ENCODE measurements around the gene THOC2.
A peak's percentile ranks its signal among the peaks of the same experiment; 100 is the strongest.
"Not testable (repeated sequence)": the region's sequence is repeated elsewhere in the genome, so short reads cannot be mapped to it uniquely, and the experiment has no call there.

THOC2 gene

DNA sequence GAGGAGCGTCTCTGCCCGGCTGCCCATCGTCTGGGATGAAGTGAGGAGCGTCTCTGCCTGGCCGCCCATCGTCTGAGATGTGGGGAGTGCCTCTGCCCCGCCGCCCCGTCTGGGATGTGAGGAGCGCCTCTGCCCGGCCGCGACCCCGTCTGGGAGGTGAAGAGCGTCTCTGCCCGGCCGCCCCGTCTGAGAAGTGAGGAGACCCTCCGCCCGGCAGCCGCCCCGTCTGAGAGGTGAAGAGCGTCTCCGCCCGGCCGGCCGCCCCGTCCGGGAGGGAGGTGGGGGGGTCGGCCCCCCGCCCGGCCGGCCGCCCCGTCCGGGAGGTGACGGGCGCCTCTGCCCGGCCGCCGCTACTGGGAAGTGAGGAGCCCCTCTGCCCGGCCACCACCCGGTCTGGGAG is 1.2 kb upstream of the THOC2 start:
- not testable (repeated sequence) for DNase-seq

DNA sequence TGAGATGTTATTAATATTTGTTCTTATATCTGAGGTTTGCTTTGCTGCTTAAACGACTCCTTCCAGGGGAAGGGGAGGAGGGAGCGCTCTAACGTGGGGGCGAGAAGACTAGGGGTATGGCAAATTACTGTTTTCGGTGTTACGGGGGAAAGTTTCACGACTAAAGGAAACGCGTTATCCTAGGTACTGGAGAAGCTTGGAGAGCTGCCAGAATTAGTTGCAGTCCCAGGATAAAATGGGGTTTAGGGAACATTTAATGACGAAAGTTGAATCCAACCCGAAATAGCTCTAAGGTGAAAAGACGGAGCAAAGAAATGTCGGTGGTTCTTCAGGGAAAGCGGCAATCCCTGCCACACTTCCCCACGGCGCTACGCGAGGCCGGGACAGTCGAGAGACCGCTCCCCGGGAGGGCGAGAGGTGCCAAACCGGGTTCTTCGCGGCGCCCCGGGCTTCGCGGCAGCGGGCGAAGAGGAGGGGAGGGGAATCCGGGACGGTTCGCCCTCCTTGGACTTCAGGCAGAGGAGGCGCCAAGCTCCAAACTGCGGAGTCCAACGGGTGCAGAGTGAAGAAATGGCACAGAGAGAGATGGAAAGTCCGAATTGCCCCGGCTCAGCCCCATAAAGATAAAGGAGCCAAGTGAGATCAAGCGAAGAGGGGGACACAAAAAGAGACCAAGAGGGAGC is 724 bp downstream of the THOC2 start:
- no peak for DNase-seq

DNA sequence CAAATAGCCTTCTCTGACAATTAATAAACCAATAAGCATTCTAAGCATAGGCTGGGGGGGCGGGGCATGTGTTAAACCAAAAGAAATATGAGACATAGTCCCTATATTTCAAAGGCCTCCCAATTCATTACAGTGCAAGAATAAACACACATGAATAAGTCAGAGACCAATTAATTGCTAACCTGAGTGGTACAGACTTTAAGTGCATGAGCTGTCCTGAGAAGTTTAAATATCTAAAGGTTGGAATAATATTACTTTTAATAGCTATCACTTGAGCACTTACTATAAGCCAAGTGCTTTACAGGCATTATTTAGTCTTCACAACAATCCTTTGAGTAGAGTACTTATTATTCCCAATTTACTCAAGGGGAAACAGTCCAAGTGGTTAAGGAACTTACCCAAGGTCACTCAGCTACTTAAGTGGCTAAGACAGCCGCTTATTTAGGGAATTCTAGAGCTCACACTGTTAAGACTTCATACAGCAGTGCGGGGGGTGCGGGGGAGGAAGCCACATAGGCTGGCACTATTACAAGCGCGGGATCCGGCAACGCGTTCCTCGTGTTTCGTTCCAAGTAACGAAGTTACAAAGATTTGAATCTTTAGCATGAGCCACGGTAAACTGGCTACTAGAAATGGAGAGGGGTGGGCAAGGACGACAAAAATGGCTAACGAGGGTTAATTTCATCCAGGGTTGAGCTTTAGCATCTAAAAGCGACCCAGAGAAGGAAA is 1.4 kb downstream of the THOC2 start:
- no peak for DNase-seq

DNA sequence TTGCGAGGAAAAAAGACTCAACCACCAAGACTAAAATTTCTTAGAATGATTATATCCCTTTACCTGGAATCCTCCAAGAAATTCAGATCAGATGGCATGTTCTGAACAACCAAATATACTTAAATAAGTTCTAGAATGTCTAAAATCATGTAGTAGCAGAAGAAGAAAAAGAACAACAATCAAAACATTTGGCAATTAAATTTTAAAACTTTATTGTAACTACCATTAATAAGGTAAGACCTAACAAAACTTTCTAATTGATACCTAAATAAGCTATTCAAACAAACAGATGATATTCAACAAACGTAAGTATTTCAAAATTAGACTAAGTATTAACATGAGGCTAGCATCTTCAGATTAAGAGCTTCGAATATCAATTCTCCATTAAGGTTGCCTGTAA is 4.3 kb downstream of the THOC2 start:
- no peak for DNase-seq

DNA sequence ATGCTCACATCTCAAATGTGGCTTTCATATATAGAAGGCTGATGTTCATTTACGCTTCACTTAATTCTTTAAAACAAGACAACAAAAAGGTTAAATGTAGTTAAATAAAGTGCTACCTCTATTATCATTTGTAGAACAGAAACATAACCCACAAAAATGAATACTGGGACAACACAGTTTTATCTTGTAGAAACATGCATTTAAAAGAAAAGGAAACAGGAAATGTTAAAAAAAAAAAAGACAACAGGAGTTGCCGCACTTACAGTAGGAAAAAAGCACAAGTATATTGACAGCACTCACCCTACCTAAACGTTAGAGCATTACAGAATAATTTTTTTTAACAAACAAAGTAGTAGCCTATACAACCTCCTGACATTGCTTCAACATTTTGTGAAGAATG is 4.8 kb downstream of the THOC2 start:
- DNase-seq: no peak

DNA sequence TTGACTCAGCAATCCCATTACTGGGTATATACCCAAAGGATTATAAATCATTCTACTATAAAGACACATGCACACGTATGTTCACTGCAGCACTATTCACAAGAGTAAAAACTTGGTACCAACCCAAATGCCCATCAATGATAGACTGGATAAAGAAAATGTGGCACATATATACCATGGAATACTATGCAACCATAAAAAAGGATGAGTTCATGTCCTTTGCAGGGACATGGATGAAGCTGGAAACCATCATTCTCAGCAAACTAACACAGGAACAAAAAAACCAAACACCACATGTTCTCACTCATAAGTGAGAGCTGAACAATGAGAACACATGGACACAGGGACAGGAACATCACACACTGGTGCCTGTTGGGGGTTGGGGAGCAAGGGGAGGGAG is 10.7 kb downstream of the THOC2 start:
- DNase-seq: not testable (repeated sequence)

DNA sequence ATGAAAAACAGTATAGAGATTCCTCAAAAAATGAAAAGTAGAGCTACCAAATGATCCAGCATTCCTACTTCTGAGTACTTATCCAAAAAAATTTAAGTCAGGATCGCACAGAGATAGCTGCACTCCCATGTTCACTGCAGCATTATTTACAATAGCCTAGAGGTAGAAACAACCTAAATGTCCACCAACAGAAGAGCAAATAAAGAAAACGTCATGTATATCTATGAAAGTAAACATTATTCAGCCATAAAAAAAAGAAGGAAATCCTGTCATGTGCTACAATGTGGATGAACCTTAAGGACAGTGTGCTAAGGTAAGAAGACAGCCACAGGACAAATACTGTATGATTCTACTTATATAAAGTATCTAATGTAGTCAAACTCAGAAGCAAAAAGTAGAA is 12.4 kb downstream of the THOC2 start:
- DNase-seq: no peak

DNA sequence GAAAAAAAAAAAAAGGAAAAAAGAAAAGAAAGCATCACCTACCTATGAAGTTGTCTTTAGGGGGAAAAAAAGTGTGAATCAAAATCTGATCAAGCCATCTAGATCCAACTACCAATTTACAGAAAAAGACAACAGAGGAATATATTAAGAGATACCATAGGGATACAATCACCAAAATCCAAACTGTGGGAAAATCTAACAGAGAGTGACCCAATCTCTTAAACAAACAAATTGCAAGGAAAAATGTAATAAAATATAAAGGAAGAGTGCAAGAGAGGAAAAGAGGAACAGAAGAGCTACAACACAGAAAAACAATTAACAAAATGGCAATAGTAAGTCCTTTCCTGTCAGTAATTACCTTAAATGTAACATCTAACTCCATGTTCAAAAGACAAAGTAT is 19.0 kb downstream of the THOC2 start:
- DNase-seq: no peak

DNA sequence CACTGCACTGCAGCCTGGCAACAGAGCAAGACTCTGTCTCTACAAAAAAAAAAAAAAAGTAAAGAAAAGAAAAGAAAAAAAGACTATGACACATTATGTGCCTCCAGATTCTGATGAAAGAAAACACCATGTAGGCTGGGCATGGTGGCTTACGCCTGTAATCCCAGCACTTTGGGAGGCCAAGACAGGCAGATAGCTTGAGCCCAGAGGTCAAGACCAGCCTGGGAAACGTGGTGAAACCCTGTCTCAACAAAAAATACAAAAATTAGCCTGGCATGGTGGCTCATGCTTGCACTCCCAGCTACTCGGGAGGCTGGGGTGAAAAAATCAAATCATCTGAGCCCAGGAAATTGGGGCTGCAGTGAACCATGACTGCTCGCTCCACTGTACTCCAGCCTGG is 19.4 kb downstream of the THOC2 start:
- no peak for DNase-seq

DNA sequence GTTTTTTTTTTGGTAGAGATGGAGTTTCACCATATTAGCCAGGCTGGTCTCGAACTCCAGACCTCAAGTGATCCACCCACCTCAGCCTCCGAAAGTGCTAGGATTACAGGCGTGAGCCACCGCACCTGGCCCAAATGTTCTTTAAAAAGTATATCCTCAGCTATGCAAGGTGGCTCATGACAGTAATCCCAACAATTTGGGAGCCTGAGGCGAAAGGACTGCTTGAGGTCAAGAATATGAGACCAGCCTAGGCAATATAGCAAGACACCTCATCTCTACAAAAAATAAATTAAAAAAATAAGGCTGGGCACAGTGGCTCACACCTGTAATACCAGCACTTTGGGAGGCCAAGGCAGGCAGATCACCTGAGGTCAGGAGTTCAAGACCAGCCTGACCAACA is 21.7 kb downstream of the THOC2 start:
- not testable (repeated sequence) for DNase-seq

DNA sequence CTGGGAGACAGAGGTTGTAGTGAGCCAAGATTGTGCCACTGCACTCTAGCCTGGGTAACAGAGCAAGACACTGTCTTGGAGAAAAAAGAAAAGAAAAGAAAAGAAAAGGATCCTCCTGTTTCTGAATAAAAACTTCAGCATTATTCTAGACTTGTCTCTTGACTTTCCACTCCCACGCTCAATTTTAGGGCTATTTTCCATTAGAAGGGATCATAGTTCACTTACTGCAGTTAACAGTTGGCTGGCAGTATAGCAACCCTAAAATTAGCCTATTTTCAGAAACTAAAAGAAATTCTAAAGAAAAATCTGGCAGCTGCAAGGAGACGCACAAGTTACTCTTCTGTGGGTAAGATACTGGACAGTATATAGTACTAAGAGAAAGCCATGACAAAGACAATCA is 28.1 kb downstream of the THOC2 start:
- no peak for DNase-seq

DNA sequence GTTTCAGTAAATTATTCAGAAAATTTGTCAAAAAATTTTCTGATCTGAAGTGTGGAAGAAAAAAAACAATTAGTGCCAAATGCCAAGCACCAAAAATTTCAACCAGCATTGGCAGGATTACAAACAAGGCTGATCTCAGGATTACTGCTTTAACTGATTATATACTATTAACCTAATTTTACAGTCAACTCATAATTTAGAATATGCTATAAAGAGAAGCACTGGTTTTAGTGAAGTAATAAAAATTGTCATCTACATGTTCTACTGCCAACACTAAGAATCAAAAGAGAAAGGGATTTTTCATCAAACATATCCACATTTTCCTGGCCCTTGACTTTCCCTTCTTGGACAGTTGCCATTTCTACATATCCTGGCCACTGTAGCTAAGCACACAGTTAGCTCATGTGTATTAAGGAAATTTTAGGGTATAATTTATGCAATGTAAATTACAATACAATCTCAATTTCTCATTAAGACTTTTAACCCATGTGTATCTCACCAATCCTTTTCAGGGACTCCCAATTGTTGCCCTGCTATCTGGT is 33.8 kb downstream of the THOC2 start:
- DNase-seq: no peak

DNA sequence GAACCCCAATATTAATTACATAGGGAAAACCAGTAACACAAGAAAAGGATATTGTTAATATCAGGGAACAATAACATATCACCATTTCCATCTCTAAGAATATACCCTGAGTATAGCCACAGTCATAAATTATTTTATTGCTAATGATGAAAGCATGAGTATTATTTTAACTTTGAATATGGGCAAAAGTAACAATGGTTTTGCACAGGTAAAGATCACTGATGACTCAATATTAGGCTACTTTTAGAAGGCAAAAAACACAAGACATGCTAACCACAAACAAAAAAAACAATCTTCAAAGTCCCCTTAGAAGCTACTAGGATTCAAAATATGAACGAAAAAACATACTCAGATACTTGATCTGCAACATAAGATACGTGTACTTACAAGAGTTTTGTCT is 36.5 kb downstream of the THOC2 start:
- DNase-seq: no peak

DNA sequence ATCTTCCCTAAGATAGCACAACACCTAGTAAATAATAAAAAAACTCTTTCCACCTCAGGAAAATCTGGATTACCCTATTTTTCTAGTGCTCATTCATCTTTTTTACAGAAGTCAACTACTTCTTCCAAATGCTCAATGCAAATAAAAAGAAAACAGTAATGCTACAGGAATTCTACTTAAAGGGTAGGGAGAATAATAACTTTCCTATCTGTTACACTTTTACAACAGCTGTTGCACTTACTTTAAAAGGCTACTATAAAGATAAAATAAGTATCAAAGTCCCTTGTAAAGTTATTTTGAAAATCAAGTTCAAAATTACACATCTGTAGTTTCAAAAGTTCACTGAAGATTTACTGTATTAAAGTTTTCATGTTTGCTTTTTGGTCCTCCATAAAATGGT is 37.6 kb downstream of the THOC2 start:
- no peak for DNase-seq

DNA sequence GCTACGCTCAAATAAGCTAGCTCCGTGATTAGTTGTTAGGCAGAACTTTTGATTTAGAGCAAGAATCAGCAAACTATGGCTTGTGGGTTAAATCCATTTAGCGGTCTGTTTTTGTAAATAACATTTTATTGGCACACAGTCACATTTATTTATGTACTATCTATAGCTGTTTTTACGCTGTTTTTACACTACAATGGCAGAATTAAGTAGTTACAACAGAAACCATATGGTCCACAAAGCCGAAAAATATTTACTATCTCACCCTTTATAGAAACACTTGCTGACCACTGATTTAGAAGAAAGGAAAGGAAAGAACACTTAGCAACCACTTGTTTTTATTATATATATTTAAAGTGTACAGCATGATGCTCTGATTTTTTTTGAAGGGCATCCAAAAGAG is 41.1 kb downstream of the THOC2 start:
- DNase-seq: no peak

DNA sequence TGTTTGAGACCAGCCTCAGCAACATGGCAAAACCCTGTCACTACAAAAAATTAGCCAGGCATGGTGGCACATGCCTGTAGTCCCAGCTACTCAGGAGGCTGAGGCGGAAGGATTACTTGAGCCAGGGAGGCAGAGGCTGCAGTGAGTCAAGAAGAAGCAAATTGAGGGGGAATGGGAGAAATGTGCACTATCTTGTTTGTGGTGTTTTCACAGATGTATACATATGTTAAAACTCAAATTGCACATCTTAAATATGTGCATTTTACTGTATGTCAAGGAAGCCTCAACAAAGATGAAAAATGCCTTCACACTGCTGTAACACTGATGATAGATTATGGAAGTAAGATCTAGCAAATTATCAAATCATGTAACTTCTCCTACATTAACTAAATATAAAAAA is 44.3 kb downstream of the THOC2 start:
- DNase-seq: no peak

DNA sequence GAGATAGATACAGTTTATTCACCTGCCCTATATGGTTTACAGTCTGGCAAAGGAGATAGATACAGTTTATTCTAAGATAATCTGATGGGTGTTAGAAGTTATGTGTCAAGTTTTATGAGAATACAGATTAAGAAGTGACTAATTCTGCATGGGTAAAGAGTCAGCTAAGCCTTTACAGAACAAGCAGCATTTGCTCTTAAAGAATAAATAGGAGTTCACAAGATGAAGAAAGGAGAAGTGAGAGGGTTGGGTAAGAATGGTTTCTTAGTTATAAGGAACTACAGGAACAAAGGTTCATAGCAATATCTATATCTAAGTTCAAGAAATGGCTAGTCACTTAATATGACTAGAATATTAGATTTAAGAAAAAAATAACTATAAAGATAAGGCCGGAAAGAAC is 47.6 kb downstream of the THOC2 start:
- no peak for DNase-seq

DNA sequence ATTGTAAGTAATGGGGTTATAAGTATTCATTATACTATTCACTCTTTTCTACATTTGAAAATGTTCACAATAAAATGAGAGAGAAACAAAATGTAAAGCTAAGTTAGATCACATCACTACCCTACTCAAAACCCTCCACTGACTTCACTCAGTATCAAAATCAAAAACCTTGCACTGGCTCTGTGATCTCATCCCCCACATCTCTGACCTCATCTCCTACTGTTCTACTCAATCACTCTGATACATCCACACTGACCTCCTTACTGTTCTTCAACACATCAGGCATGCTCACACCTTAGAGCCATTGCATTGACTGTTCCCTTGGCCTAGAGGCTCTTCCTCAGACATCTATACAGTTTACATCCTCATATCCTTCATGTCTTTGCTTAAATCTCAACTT is 50.7 kb downstream of the THOC2 start:
- no peak for DNase-seq

DNA sequence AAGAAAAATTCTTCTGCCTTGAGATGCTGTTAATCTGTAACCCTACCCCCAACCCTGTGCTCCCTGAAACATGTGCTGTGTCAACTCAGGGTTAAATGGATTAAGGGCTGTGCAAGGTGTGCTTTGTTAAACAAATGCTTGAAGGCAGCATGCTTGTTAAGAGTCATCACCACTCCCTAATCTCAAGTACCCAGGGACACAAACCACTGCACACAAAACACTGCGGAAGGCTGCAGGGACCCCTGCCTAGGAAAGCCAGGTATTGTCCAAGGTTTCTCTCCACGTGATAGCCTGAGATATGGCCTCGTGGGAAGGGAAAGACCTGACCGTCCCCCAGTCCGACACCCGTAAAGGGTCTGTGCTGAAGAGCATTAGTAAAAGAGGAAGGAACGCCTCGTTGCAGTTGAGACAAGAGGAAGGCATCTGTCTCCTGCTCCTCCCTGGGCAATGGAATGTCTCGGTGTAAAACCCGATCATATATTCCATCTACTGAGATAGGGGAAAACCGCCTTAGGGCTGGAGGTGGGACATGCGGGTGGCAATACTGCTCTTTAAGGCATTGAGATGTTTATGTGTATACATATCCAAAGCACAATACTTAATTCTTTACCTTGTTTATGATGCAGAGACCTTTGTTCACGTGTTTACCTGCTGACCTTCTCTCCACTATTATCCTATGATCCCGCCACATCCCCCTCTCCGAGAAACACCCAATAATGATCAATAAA is 53.0 kb downstream of the THOC2 start:
- DNase-seq: not testable (repeated sequence)

DNA sequence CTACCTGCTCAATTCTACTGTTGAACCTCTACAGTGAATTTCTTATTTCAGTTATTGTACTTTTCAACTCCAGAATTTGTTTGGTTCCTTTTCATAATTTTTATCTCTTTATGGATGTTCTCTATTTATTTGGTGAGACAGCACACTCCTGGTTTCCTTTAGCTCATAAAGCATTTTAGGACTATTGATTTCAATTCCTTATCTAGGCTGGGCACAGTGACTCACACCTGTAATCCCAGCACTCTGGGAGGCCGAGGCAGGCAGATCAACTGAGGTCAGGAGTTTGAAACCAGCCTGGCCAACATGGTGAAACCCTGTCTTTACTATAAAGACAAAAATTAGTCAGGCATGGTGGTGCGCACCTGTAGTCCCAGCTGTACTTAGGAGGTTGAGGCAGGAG is 57.7 kb downstream of the THOC2 start:
- DNase-seq: no peak

DNA sequence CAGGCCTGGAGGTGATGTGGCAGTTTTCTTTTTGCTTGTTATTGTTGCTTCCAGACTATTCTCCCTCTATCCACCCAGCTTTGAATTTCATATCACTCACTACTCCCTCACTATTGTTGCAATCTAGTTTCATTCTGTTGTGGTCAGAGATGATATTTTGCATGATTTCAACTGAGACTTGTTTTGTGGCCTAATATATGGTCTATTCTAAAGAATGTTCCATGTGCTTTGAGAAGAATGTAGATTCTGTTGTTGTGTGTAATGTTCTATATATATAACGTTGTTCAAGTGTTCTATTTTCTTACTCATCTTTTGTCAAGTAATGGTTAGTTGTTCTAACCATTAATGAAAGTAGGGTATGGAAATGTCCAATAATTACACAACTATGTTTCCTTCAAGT is 59.0 kb downstream of the THOC2 start:
- DNase-seq: no peak

DNA sequence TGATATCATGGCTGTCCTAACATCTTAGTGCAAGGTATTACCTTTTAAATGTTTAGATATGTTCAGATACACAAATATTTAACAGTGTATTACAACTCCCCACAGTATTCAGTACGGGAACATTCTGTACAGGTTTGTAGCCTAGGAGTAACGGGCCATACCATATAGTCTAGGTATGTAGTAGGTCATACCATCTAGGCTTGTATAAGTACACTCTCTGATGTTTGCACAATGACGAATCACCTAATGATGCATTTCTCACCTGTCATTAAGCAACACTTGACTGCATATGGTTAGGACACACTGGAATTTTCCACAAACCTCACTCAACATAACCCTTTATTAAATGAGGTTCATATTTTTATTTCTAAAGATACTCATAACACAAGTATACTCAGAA is 67.7 kb downstream of the THOC2 start:
- DNase-seq: peak; percentile 9

DNA sequence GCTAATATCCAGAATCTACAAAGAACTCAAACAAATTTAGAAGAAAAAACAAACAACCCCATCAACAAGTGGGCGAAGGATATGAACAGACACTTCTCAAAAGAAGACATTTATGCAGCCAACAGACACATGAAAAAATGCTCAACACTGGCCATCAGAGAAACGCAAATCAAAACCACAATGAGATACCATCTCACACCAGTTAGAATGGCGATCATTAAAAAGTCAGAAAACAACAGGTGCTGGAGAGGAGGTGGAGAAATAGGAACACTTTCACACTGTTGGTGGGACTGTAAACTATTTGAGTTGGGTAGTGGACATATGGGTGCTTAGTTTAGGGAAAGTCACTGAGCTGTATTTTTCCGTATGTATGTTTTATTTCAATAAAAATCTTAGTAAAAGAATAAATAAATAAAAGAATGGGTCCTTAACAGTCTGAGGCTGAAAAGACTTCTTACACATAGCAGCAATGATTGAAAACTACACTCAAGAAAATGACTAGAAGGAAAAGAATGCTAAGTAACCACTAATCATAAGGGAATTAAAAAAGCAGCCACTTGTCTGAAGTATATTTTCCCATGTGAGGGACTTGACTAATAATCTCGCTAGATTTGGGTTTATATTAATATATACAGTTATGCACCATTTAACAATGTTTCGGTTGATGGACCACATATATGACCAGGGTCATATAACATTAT is 68.2 kb downstream of the THOC2 start:
- not testable (repeated sequence) for DNase-seq

Data from NCI-H510A treated with DMSO at 0.1 percent for 48 hours (cell line).